Progenitor cell of endocrine pancreas (in vitro differentiated cells): ENCODE measurements around the gene PARD3. TPM values are rescaled to one million over a fixed set of nuclear protein-coding genes. Genes with fewer than 3 reads are reported as not detected.

ENCODE experiments used
- DNase-seq: peaks from one replicate; pipeline ENCODE4 v3.0.0; 2021; ENCODE audit warnings: low spot score; ENCODE audit not compliant: unreplicated experiment
- H3K27ac Mint-ChIP-seq: 2 replicates; pipeline ENCODE4 v1.8.0; 2021; ENCODE audit warnings: mild to moderate bottlenecking, moderate library complexity, mixed read lengths
- H3K27me3 Mint-ChIP-seq: 2 replicates; pipeline ENCODE4 v1.8.0; 2021; ENCODE audit warnings: mixed read lengths
- H3K36me3 Mint-ChIP-seq: 2 replicates; pipeline ENCODE4 v1.8.0; 2022; ENCODE audit warnings: mixed read lengths; ENCODE audit not compliant: insufficient read depth
- H3K4me1 Mint-ChIP-seq: 2 replicates; pipeline ENCODE4 v1.8.0; 2021; ENCODE audit warnings: low read depth, mixed read lengths
- H3K4me3 Mint-ChIP-seq: 2 replicates; pipeline ENCODE4 v1.8.0; 2021; ENCODE audit warnings: low read depth, mild to moderate bottlenecking, moderate library complexity, mixed read lengths
- H3K9me3 Mint-ChIP-seq: 2 replicates; pipeline ENCODE4 v1.8.0; 2021; ENCODE audit warnings: low read depth, mixed read lengths
- total RNA-seq: library from RNA; stranded (reverse); gene quantifications from 2 replicates; pipeline ENCODE4 v1.2.1, GENCODE V29; 2021
- TF ChIP-seq, protein P1 (sequence below): fragments of 200-600 bp; sonication (generic); IDR thresholded peaks from one replicate; pipeline ENCODE4 v1.5.0; 2021; ENCODE audit warnings: antibody characterized with exemption, mild to moderate bottlenecking; ENCODE audit not compliant: unreplicated experiment

Gene PARD3
- total RNA-seq, 1 donor from 2014 or later: 85.3 TPM

DNA sequence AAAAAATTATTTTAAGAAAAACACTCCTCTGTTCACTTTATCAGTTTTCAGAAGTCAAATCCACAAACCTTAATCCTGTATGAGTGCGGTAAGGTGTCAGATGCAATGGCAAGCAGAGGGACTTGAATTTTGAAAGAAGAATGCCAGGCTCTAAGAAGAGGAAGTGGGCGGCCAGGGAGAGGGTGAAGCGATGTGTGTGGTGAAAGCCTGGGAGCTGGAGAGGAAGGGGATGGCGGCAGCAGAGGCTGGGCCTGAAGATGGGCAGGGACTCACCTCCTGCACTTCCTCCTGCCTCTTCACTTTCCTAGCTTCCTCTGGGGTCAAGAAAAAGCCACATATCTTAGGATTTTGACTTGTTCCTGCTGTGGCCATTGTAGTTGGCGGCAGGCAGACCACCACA, 609.6 kb downstream of the PARD3 start:
- DNase-seq: no peak
- peak overlapping the region; percentile 16 for H3K27ac Mint-ChIP-seq
- no peak overlapping the region for H3K4me3 Mint-ChIP-seq
- peaks cover 57% of the 10 kb centered on the region for H3K4me1 Mint-ChIP-seq
- no peaks in the 10 kb centered on the region for H3K36me3 Mint-ChIP-seq
- H3K9me3 Mint-ChIP-seq: no peaks in the 10 kb centered on the region
- H3K27me3 Mint-ChIP-seq: no peaks in the 10 kb centered on the region
- TF ChIP-seq, protein P1, sequence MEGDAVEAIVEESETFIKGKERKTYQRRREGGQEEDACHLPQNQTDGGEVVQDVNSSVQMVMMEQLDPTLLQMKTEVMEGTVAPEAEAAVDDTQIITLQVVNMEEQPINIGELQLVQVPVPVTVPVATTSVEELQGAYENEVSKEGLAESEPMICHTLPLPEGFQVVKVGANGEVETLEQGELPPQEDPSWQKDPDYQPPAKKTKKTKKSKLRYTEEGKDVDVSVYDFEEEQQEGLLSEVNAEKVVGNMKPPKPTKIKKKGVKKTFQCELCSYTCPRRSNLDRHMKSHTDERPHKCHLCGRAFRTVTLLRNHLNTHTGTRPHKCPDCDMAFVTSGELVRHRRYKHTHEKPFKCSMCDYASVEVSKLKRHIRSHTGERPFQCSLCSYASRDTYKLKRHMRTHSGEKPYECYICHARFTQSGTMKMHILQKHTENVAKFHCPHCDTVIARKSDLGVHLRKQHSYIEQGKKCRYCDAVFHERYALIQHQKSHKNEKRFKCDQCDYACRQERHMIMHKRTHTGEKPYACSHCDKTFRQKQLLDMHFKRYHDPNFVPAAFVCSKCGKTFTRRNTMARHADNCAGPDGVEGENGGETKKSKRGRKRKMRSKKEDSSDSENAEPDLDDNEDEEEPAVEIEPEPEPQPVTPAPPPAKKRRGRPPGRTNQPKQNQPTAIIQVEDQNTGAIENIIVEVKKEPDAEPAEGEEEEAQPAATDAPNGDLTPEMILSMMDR: no peak

DNA sequence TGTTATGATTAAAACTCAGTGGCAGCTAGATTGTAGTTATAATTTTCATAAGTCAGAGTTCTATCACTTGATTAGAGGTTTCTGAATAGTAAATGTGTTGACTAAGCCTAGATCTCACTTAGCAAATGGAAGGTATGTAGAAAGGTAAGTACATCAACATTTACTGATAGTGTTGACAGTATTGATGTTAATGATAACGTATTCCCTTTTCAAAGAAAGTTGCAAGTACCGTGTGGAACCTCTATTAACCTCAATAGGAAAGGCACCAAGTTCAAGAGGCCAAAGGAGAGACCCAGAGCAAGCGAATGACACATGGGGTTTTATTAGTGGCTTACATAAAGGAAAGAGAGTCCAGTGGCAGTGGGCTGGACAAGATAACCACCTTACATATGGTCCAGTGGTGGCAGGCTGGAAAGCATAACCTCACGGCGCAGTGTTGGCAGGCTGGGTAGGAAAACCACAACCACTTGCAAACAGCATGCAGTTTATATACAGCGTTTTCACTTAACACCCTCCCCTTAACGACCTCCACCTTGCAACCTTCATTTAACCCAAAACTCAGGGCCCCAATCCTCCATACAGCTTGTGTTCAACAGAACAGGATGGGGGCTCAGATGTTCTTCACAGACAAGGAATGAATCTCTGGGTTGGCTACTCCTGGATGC, 611.0 kb downstream of the PARD3 start:
- Mint-ChIP-seq H3K4me3 (no peak overlapping the region), H3K36me3 (no peaks in the 10 kb centered on the region), H3K9me3 (no peaks in the 10 kb centered on the region), H3K27me3 (no peaks in the 10 kb centered on the region), H3K27ac (no peak overlapping the region), H3K4me1 (peaks cover 62% of the 10 kb centered on the region)
- no peak for DNase-seq
- TF ChIP-seq, protein P1: no peak

DNA sequence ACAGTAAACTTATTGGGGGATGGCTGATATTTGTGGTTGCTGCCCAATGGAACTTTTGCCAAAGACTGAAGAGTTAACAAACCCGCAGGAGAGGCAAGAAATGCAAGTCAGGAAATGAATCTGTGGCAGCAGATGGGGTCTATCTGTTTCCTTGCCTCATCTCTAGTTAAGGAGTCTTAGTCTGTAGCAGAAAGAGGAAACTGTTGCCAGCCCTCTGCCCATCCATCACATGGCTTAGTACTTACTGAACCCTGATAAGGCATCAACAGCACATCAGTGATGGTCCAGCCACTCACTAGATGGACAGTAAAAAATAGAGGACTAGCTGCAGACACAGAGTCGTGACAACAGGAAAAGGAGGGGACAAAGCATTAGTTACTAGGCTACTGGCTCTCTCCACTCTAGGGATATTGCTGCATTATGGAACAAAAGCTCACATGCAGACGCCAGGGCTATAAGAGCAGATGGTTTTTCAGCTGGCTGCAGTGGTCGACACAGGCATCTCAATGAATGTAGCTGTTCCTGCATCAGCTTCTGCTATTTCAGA, 614.7 kb downstream of the PARD3 start:
- DNase-seq: no peak
- H3K4me1 Mint-ChIP-seq: peaks cover 35% of the 10 kb centered on the region
- H3K27me3 Mint-ChIP-seq: no peaks in the 10 kb centered on the region
- no peak overlapping the region for H3K4me3 Mint-ChIP-seq
- H3K9me3 Mint-ChIP-seq: no peaks in the 10 kb centered on the region
- H3K36me3 Mint-ChIP-seq: peaks cover 7% of the 10 kb centered on the region
- TF ChIP-seq, protein P1: no peak
- no peak overlapping the region for H3K27ac Mint-ChIP-seq

DNA sequence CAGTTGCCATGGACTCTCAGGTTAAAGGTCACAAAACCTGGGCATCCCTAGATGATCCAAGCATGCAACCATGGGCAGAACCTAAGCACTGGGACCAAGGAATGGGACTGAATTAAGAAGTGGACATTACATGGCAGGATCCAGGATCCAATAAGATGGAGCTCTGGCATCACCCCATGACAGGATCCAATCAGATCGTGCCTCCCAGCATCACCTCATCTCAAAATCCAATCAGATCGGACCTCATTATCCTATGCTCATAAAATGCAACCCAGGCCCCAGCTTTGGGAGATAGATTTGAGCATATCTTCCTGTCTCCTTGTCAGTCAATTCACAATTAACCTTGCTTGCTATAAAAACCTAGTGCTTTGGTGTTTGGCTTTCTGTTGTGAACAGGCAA, 616.1 kb downstream of the PARD3 start:
- no peak overlapping the region for H3K4me3 Mint-ChIP-seq

DNA sequence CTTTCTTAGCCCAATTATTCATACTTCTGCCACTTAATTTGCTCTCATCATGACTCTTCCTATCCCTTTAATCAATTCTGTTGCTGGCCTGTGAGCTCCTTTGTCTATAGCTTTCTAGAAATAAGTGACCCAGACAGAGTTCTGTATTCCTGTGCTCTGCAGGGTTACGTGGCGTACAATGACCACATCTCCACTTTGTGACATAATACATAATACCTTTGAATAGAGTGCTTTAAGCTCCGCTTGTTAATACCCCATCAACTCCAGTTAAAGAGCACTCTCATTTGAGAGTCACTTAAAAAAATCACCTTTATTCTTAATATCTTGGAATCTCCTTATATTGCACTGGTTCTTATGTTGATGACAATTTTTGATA, 619.0 kb downstream of the PARD3 start:
- H3K9me3 Mint-ChIP-seq: no peaks in the 10 kb centered on the region
- peaks cover 18% of the 10 kb centered on the region for H3K4me1 Mint-ChIP-seq
- DNase-seq: no peak
- TF ChIP-seq, protein P1: no peak
- H3K27me3 Mint-ChIP-seq: no peaks in the 10 kb centered on the region
- peaks cover 7% of the 10 kb centered on the region for H3K36me3 Mint-ChIP-seq
- no peak overlapping the region for H3K27ac Mint-ChIP-seq
- no peak overlapping the region for H3K4me3 Mint-ChIP-seq

More for the DNA sequence above, 616.1 kb downstream of the PARD3 start:
- no peak overlapping the region for H3K27ac Mint-ChIP-seq
- DNase-seq: no peak
- peaks cover 31% of the 10 kb centered on the region for H3K4me1 Mint-ChIP-seq
- H3K9me3 Mint-ChIP-seq: no peaks in the 10 kb centered on the region
- H3K27me3 Mint-ChIP-seq: no peaks in the 10 kb centered on the region
- peaks cover 7% of the 10 kb centered on the region for H3K36me3 Mint-ChIP-seq
- TF ChIP-seq, protein P1: no peak
